Testis (tissue), 2 donors: ENCODE results near the gene LRIG1.

Experiments
- CTCF ChIP-seq, 3 experiments: fragments of 450-650 bp in 2 of 3; fragments of 200-600 bp in 1 of 3; sonication (generic) in 1 of 3; IDR thresholded peaks; one replicate each; pipeline ENCODE4 v1.5.1; 2016 to 2019; ENCODE audit warnings: antibody characterized with exemption in 3 of 3, mild to moderate bottlenecking in 2 of 3, moderate library complexity in 1 of 3
- POLR2A ChIP-seq: fragments of 450-650 bp; IDR thresholded peaks from one replicate; pipeline ENCODE4 v1.6.1; 2017; ENCODE audit warnings: antibody characterized with exemption, mild to moderate bottlenecking, moderate library complexity

- TF ChIP-seq CTCF (IDR thresholded peaks at IDR 0.05) (no peak), POLR2A (no peak)
Measured at GRCh38 chr3:66487465-66487864, 13.4 kb downstream of the LRIG1 start.
